HEK293 (cell line): ENCODE measurements around the gene SLC12A4.
"Not testable (repeated sequence)": the region's sequence is repeated elsewhere in the genome, so short reads cannot be mapped to it uniquely, and the experiment has no call there.

Experiments used
- ATF2 ChIP-seq: fragments of 450-650 bp; formaldehyde crosslinking; IDR thresholded peaks from 2 replicates; pipeline ENCODE4 v1.5.1; 2016; ENCODE audit warnings: missing biosample characterization, missing genetic modification characterization, low read depth
- CTCF ChIP-seq: fragments of 450-650 bp; formaldehyde crosslinking; IDR thresholded peaks from 2 replicates; pipeline ENCODE4 v1.5.1; 2016; ENCODE audit warnings: missing biosample characterization, missing genetic modification characterization
- KLF7 ChIP-seq: fragments of 450-650 bp; formaldehyde crosslinking; IDR thresholded peaks from 2 replicates; pipeline ENCODE4 v1.5.1; 2016; ENCODE audit warnings: missing biosample characterization, missing genetic modification characterization, borderline replicate concordance
- REST ChIP-seq: fragments of 450-650 bp; formaldehyde crosslinking; IDR thresholded peaks from 2 replicates; pipeline ENCODE4 v1.5.1; 2016; ENCODE audit warnings: missing biosample characterization, missing genetic modification characterization
- ZNF629 ChIP-seq: fragments of 450-650 bp; formaldehyde crosslinking; IDR thresholded peaks from 2 replicates; pipeline ENCODE4 v1.5.1; 2017; ENCODE audit warnings: missing biosample characterization, missing genetic modification characterization
- ZNF76 ChIP-seq: fragments of 450-650 bp; formaldehyde crosslinking; IDR thresholded peaks from 2 replicates; pipeline ENCODE4; 2016; ENCODE audit warnings: low read depth, missing biosample characterization, missing genetic modification characterization, borderline replicate concordance
- ZSCAN30 ChIP-seq: fragments of 450-650 bp; IDR thresholded peaks from 2 replicates; pipeline ENCODE4 v1.5.1; 2018; ENCODE audit warnings: missing biosample characterization, mild to moderate bottlenecking, missing genetic modification characterization, moderate library complexity

GRCh38 chr16:67998779-67999688, 30.6 kb upstream of the SLC12A4 start, which contains the start of gene DPEP2:
- not testable (repeated sequence) for TF ChIP-seq ATF2 (tag by site-specific recombination); ZNF76; KLF7; REST (tag by site-specific recombination); CTCF (tag by site-specific recombination); ZNF629 (tag by site-specific recombination); ZSCAN30 (tag by site-specific recombination)
